Uterus (tissue), 2 donors: ENCODE results near the gene RPS29.

Experiments used
- CTCF ChIP-seq, 4 experiments: fragments of 200-600 bp in 2 of 4; fragments of 450-650 bp in 2 of 4; sonication (generic) in 2 of 4; IDR thresholded peaks; one replicate each; pipeline ENCODE4 v1.5.1; 2016 to 2019; ENCODE audit warnings: antibody characterized with exemption in 4 of 4, mild to moderate bottlenecking in 2 of 4, moderate library complexity in 1 of 4
- POLR2A ChIP-seq, 2 donors: fragments of 450-650 bp; IDR thresholded peaks; one replicate each; pipeline ENCODE4 v1.6.1; 2016; ENCODE audit warnings: antibody characterized with exemption in 2 of 2, mild to moderate bottlenecking in 1 of 2, moderate library complexity in 1 of 2

GRCh38 chr14:49633640-49634546 lies 47.7 kb upstream of the RPS29 start:
- TF ChIP-seq POLR2A (IDR thresholded peaks at IDR 0.05): peak; percentile 42 to 82
- TF ChIP-seq CTCF (IDR thresholded peaks at IDR 0.05): peak; percentile 81 to 88 (median 84)
